ENCODE measurements around the gene CFAP157. TPM values are rescaled to one million over a fixed set of nuclear protein-coding genes. Genes with fewer than 3 reads are reported as not detected.

The CFAP157 gene
- polyA plus RNA-seq, 1 of the 3 experiments (the other 2 are of a cell fraction) = 0.25 TPM

- ChIA-PET CTCF (interaction anchor here (0.6 kb wide), 1 partner anchor 105 kb away, joined by 4 read pairs; no protein-coding TSS in a partner anchor), POLR2A (no interaction called here)
- Histone ChIP-seq H3K4me1 (ENCODE audit: control insufficient read depth in 1 of 2, insufficient read depth in 2 of 2, low read depth in 1 of 2, low read length in 1 of 2) (peaks cover 0 to 3% of the 10 kb centered on the region in 2 experiments; a peak in 1 of 4 replicates), H3K4me2 (no peak overlapping the region), H3K9me3 (no peaks in the 10 kb centered on the region), H3K27ac (ENCODE audit: low read depth in 2 of 2, low read length in 1 of 2) (no peak overlapping the region), H3K36me3 (replicated peaks in 1 of 2; ENCODE audit: control insufficient read depth in 1 of 2, insufficient read depth in 2 of 2, low read length in 1 of 2) (peaks cover 18 to 46% of the 10 kb centered on the region in 2 experiments), H3K79me2 (ENCODE audit: insufficient read depth) (no peaks in the 10 kb centered on the region), H3K27me3 (ENCODE audit: insufficient read depth) (no peaks in the 10 kb centered on the region), H3K4me3 (ENCODE audit: low read depth in 2 of 2, low read length in 1 of 2) (no peak overlapping the region), H3K9me2 (no peaks in the 10 kb centered on the region), H3F3A (replicated peaks; ENCODE audit: insufficient read depth) (no peaks in the 10 kb centered on the region), H3K9ac (no peak overlapping the region), H2AFZ (ENCODE audit: low read depth) (no peak overlapping the region), H4K20me1 (ENCODE audit: insufficient read depth) (no peaks in the 10 kb centered on the region)
- no peak for TF ChIP-seq RAD21 (IDR thresholded peaks at IDR 0.05; ENCODE audit: low read length)
- TF ChIP-seq JUND (IDR thresholded peaks at IDR 0.05) = no peak
- TF ChIP-seq GATA2 (CRISPR knock-in tag; IDR thresholded peaks at IDR 0.05) = no peak
- TF ChIP-seq TAF1 (IDR thresholded peaks at IDR 0.05; ENCODE audit: borderline replicate concordance, low read depth, low read length) = no peak
- WGBS (ENCODE audit: low lambda C conversion rate) = 94% methylated on average over 11 of the region's 13 CpGs
- no peak for DNase-seq
Measured at GRCh38 chr9:127689329-127690000, 17.3 kb upstream of the CFAP157 start.

- H3K9me2 ChIP-seq = no peaks in the 10 kb centered on the region
- ChIA-PET POLR2A (no interaction called here), CTCF (interaction anchor here (0.9 to 2.2 kb wide), 3 partner anchors 44 to 179 kb away, joined by 3 to 9 read pairs (median 4); partner anchors contain the start of gene TOR2A)
- peaks cover 18 to 46% of the 10 kb centered on the region in 2 experiments for H3K36me3 ChIP-seq (replicated peaks in 1 of 2; ENCODE audit: control insufficient read depth in 1 of 2, insufficient read depth in 2 of 2, low read length in 1 of 2)
- H3K27me3 ChIP-seq (ENCODE audit: insufficient read depth) = no peaks in the 10 kb centered on the region
- TF ChIP-seq JUND (IDR thresholded peaks at IDR 0.05) = no peak
- peaks cover 3% of the 10 kb centered on the region for H3F3A ChIP-seq (replicated peaks; ENCODE audit: insufficient read depth)
- H3K4me3 ChIP-seq (ENCODE audit: low read depth in 2 of 2, low read length in 1 of 2) = no peak overlapping the region
- no peak for DNase-seq
- WGBS (ENCODE audit: low lambda C conversion rate) = 97% methylated on average over 10 of the region's 10 CpGs
- H3K4me2 ChIP-seq = no peak overlapping the region
- no peaks in the 10 kb centered on the region for H3K9me3 ChIP-seq
- no peaks in the 10 kb centered on the region for H3K79me2 ChIP-seq (ENCODE audit: insufficient read depth)
- no peak overlapping the region for H3K27ac ChIP-seq (ENCODE audit: low read depth in 2 of 2, low read length in 1 of 2)
- H4K20me1 ChIP-seq (ENCODE audit: insufficient read depth) = no peaks in the 10 kb centered on the region
- no peak overlapping the region for H2AFZ ChIP-seq (ENCODE audit: low read depth)
- peaks cover 0 to 6% of the 10 kb centered on the region in 2 experiments; a peak in 1 of 4 replicates for H3K4me1 ChIP-seq (ENCODE audit: control insufficient read depth in 1 of 2, insufficient read depth in 2 of 2, low read depth in 1 of 2, low read length in 1 of 2)
- H3K9ac ChIP-seq = no peak overlapping the region
Measured at GRCh38 chr9:127690735-127691134, 16.1 kb upstream of the CFAP157 start.

- no peak overlapping the region for H3K4me3 ChIP-seq (ENCODE audit: low read depth in 2 of 2, low read length in 1 of 2)
- TF ChIP-seq REST (IDR thresholded peaks at IDR 0.05; ENCODE audit: low read depth, low read length) (no peak), USF1 (IDR thresholded peaks at IDR 0.05; ENCODE audit: borderline replicate concordance, low read depth) (no peak), MAX (IDR thresholded peaks at IDR 0.05; ENCODE audit: low read depth) (no peak), NRF1 (IDR thresholded peaks at IDR 0.05; ENCODE audit: low read depth, low read length) (no peak)
- H3K9me3 ChIP-seq = no peaks in the 10 kb centered on the region
- no peak overlapping the region for H3K4me2 ChIP-seq
- no peak for DNase-seq
- CTCF ChIA-PET = interaction anchor here (0.9 to 2.2 kb wide), 4 partner anchors 18 to 177 kb away, joined by 3 to 9 read pairs (median 4); partner anchors contain the start of gene TOR2A
- no peak overlapping the region for H3K9ac ChIP-seq
- no peaks in the 10 kb centered on the region for H3K9me2 ChIP-seq
- peaks cover 3% of the 10 kb centered on the region for H3F3A ChIP-seq (replicated peaks; ENCODE audit: insufficient read depth)
- no peaks in the 10 kb centered on the region for H4K20me1 ChIP-seq (ENCODE audit: insufficient read depth)
- no peak overlapping the region for H2AFZ ChIP-seq (ENCODE audit: low read depth)
- POLR2A ChIA-PET = interaction anchor here (1.4 kb wide), 1 partner anchor 9 kb away, joined by 3 read pairs; no protein-coding TSS in a partner anchor
- WGBS (ENCODE audit: low lambda C conversion rate) = 94% methylated on average over 20 of the region's 20 CpGs
- peaks cover 12 to 44% of the 10 kb centered on the region in 2 experiments for H3K36me3 ChIP-seq (replicated peaks in 1 of 2; ENCODE audit: control insufficient read depth in 1 of 2, insufficient read depth in 2 of 2, low read length in 1 of 2)
- H3K4me1 ChIP-seq (ENCODE audit: control insufficient read depth in 1 of 2, insufficient read depth in 2 of 2, low read depth in 1 of 2, low read length in 1 of 2) = peaks cover 0 to 3% of the 10 kb centered on the region in 2 experiments; a peak in 1 of 4 replicates
- H3K79me2 ChIP-seq (ENCODE audit: insufficient read depth) = no peaks in the 10 kb centered on the region
- H3K27me3 ChIP-seq (ENCODE audit: insufficient read depth) = no peaks in the 10 kb centered on the region
- H3K27ac ChIP-seq (ENCODE audit: low read depth in 2 of 2, low read length in 1 of 2) = no peak overlapping the region
Measured at GRCh38 chr9:127692071-127692470, 14.7 kb upstream of the CFAP157 start.
